Measurements from ENCODE around the gene PNRC1.
"Not testable (repeated sequence)": the region's sequence is repeated elsewhere in the genome, so short reads cannot be mapped to it uniquely, and the experiment has no call there.

Gene PNRC1

GRCh38 chr6:89080281-89081128 lies at the start of gene PNRC1:
PNRC1 (plus strand) TSS chr6:89080751; CDS start chr6:89080895, 144 bp downstream.
- peak; percentile 99 for DNase-seq (ENCODE audit: low spot score)

- DNase-seq (ENCODE audit: low spot score), result no peak
These were observed 48.0 kb upstream of the PNRC1 start for GRCh38 chr6:89032599-89032998.

- DNase-seq (ENCODE audit: low spot score), result no peak
These were observed 47.1 kb upstream of the PNRC1 start for GRCh38 chr6:89033461-89033860.

GRCh38 chr6:89034116-89034515 lies 46.4 kb upstream of the PNRC1 start:
- not testable (repeated sequence) for DNase-seq (ENCODE audit: low spot score)

GRCh38 chr6:89034586-89035251 lies 45.8 kb upstream of the PNRC1 start:
- DNase-seq (ENCODE audit: low spot score), result peak; percentile 22

- peak; percentile 87 for DNase-seq (ENCODE audit: low spot score)
These were observed 45.1 kb upstream of the PNRC1 start for GRCh38 chr6:89035252-89036101.

GRCh38 chr6:89037141-89037900 lies 43.2 kb upstream of the PNRC1 start:
- no peak for DNase-seq (ENCODE audit: low spot score)

GRCh38 chr6:89037901-89038293 lies 42.7 kb upstream of the PNRC1 start:
- DNase-seq (ENCODE audit: low spot score), result not testable (repeated sequence)

GRCh38 chr6:89042664-89043063 lies 37.9 kb upstream of the PNRC1 start:
- no peak for DNase-seq (ENCODE audit: low spot score)

GRCh38 chr6:89044328-89045010 lies 36.1 kb upstream of the PNRC1 start:
- no peak for DNase-seq (ENCODE audit: low spot score)

- no peak for DNase-seq (ENCODE audit: low spot score)
These were observed 35.6 kb upstream of the PNRC1 start for GRCh38 chr6:89045011-89045387.

- DNase-seq (ENCODE audit: low spot score), result no peak
These were observed 35.0 kb upstream of the PNRC1 start for GRCh38 chr6:89045576-89045975.

GRCh38 chr6:89047473-89047872 lies 33.1 kb upstream of the PNRC1 start:
- DNase-seq (ENCODE audit: low spot score), result no peak

- no peak for DNase-seq (ENCODE audit: low spot score)
These were observed 32.1 kb upstream of the PNRC1 start for GRCh38 chr6:89048288-89048923.

GRCh38 chr6:89048985-89049384 lies 31.6 kb upstream of the PNRC1 start:
- DNase-seq (ENCODE audit: low spot score), result no peak

GRCh38 chr6:89050155-89050554 lies 30.4 kb upstream of the PNRC1 start:
- no peak for DNase-seq (ENCODE audit: low spot score)

GRCh38 chr6:89050697-89051096 lies 29.9 kb upstream of the PNRC1 start:
- no peak for DNase-seq (ENCODE audit: low spot score)

GRCh38 chr6:89051676-89052075 lies 28.9 kb upstream of the PNRC1 start:
- no peak for DNase-seq (ENCODE audit: low spot score)

- no peak for DNase-seq (ENCODE audit: low spot score)
These were observed 26.3 kb upstream of the PNRC1 start for GRCh38 chr6:89054208-89054607.

GRCh38 chr6:89057759-89058158 lies 22.8 kb upstream of the PNRC1 start:
- no peak for DNase-seq (ENCODE audit: low spot score)

GRCh38 chr6:89058627-89059026 lies 21.9 kb upstream of the PNRC1 start:
- DNase-seq (ENCODE audit: low spot score), result no peak

Data from LoVo (cell line).